Measurements from ENCODE around the gene MRPS15.
"Not testable (repeated sequence)": the region's sequence is repeated elsewhere in the genome, so short reads cannot be mapped to it uniquely, and the experiment has no call there.

The MRPS15 gene

GRCh38 chr1:36463803-36464604 lies at the start of gene MRPS15:
Gene MRPS15 (minus strand): TSS chr1:36464384. CDS start chr1:36464275, 109 bp downstream.
- Histone ChIP-seq H3K27me3 (no peaks in the 10 kb centered on the region), H3K4me3 (peak within 1 kb of the TSS; percentile 85 to 91), H3K27ac (peak within 1 kb of the TSS; percentile 92 to 97), H3K36me3 (peaks cover 20 to 33% (median 21%) of the 10 kb centered on the region in 3 donors), H3K4me1 (peaks cover 0 to 20% (median 14%) of the 10 kb centered on the region in 4 donors), H3K9me3 (no peaks in the 10 kb centered on the region)
- no peak for TF ChIP-seq CTCF (IDR thresholded peaks at IDR 0.05)
- intact Hi-C loops (cut with DNase I; ENCODE audit: low total_unique reads), result no loop called here
- peak; percentile 97 to 98 for DNase-seq

GRCh38 chr1:36512842-36513241 lies 48.7 kb upstream of the MRPS15 start:
- Histone ChIP-seq H3K9me3 (no peaks in the 10 kb centered on the region), H3K4me1 (no peaks in the 10 kb centered on the region), H3K27ac (no peak overlapping the region), H3K27me3 (peaks cover 0 to 63% of the 10 kb centered on the region in 2 donors), H3K36me3 (no peaks in the 10 kb centered on the region), H3K4me3 (no peak overlapping the region)
- DNase-seq, result no peak
- no peak for TF ChIP-seq CTCF (IDR thresholded peaks at IDR 0.05)
- intact Hi-C loops (cut with DNase I; ENCODE audit: low total_unique reads), result no loop called here

GRCh38 chr1:36511804-36512798 lies 47.9 kb upstream of the MRPS15 start:
- H3K36me3 ChIP-seq, result no peaks in the 10 kb centered on the region
- H3K27me3 ChIP-seq, result peaks cover 0 to 64% of the 10 kb centered on the region in 2 donors
- no peak overlapping the region for H3K27ac ChIP-seq
- intact Hi-C loops (cut with DNase I; ENCODE audit: low total_unique reads), result no loop called here
- no peak for TF ChIP-seq CTCF (IDR thresholded peaks at IDR 0.05)
- no peaks in the 10 kb centered on the region for H3K9me3 ChIP-seq
- DNase-seq, result no peak
- no peak overlapping the region for H3K4me3 ChIP-seq
- no peaks in the 10 kb centered on the region for H3K4me1 ChIP-seq

- H3K9me3 ChIP-seq; H3K4me1 ChIP-seq; H3K27ac ChIP-seq; intact Hi-C loops (cut with DNase I; ENCODE audit: low total_unique reads); DNase-seq; H3K36me3 ChIP-seq; H3K4me3 ChIP-seq: not testable (repeated sequence)
- H3K27me3 ChIP-seq, result peaks cover 0 to 61% of the 10 kb centered on the region in 2 donors
Measured at GRCh38 chr1:36511220-36511619, 47.0 kb upstream of the MRPS15 start.

- intact Hi-C loops (cut with DNase I; ENCODE audit: low total_unique reads), result no loop called here
- Histone ChIP-seq H3K4me3 (no peak overlapping the region), H3K4me1 (no peaks in the 10 kb centered on the region), H3K27me3 (peaks cover 0 to 63% of the 10 kb centered on the region in 2 donors), H3K36me3 (no peaks in the 10 kb centered on the region), H3K27ac (no peak overlapping the region), H3K9me3 (no peaks in the 10 kb centered on the region)
- no peak for TF ChIP-seq CTCF (IDR thresholded peaks at IDR 0.05)
- DNase-seq, result no peak
Measured at GRCh38 chr1:36510418-36510817, 46.2 kb upstream of the MRPS15 start.
